H1 (cell line): ENCODE results near the gene FSTL4. TPM values are rescaled to one million over a fixed set of nuclear protein-coding genes. Genes with fewer than 3 reads are reported as not detected.

Experiments used
- CTCF ChIA-PET: fragments of 300-600 bp; sonication (Branson Sonifier 250); formaldehyde crosslinking; loops from one replicate; lab custom pipeline; 2021; ENCODE audit not compliant: partially characterized antibody; lab: Charles Lee
- POLR2A ChIA-PET: fragments of 300-600 bp; sonication (Branson Sonifier 250); formaldehyde crosslinking; loops from one replicate; lab custom pipeline; 2021; ENCODE audit warnings: inconsistent platforms; ENCODE audit not compliant: partially characterized antibody; lab: Charles Lee
- DNase-seq, 2 experiments: peaks; one replicate each; pipeline versions ENCODE4 v3.0.0 to v3.0.0-alpha.2; 2010 to 2022; ENCODE audit warnings: low spot score in 2 of 2, low read depth in 1 of 2, mixed read lengths in 1 of 2
- FAIRE-seq: peaks from 2 replicates; lab custom pipeline; 2011; peaks lifted over from hg19 to GRCh38; lab: Jason Lieb, UNC
- H2AFZ ChIP-seq: 2 replicates; pipeline ENCODE4 v1.8.1; 2012; ENCODE audit warnings: low read length, inconsistent platforms
- H2AK5ac ChIP-seq: 2 replicates; pipeline ENCODE4 v1.6.1; 2013; ENCODE audit warnings: low read depth, low read length
- H2BK120ac ChIP-seq: replicated peaks from 2 replicates; pipeline ENCODE3; 2013; ENCODE audit warnings: low read depth, low read length, inconsistent platforms
- H2BK12ac ChIP-seq: 2 replicates; pipeline ENCODE4 v1.6.1; 2013; ENCODE audit warnings: low read depth, low read length
- H2BK15ac ChIP-seq: 2 replicates; pipeline ENCODE4 v1.6.1; 2013; ENCODE audit warnings: low read length
- H2BK20ac ChIP-seq: 2 replicates; pipeline ENCODE4 v1.6.1; 2013; ENCODE audit warnings: low read length
- H2BK5ac ChIP-seq: 2 replicates; pipeline ENCODE4 v1.6.1; 2013; ENCODE audit warnings: low read depth, low read length
- H3K14ac ChIP-seq: 2 replicates; pipeline ENCODE4 v1.6.1; 2013; ENCODE audit warnings: inconsistent platforms; ENCODE audit not compliant: insufficient read length
- H3K18ac ChIP-seq: 2 replicates; pipeline ENCODE4 v1.6.1; 2013; ENCODE audit warnings: low read length; ENCODE audit errors: extremely low read depth
- H3K23ac ChIP-seq: 2 replicates; pipeline ENCODE4 v1.6.1; 2013; ENCODE audit warnings: inconsistent platforms; ENCODE audit not compliant: insufficient read length
- H3K23me2 ChIP-seq: 2 replicates; pipeline ENCODE4 v1.6.1; 2013; ENCODE audit warnings: low read depth, low read length
- H3K27ac ChIP-seq: 2 replicates; pipeline ENCODE4 v1.6.1; 2011; ENCODE audit warnings: low read depth, low read length, inconsistent platforms
- H3K27me3 ChIP-seq, 4 experiments: replicated peaks in 1 of 4; 1 replicate in 1 of 4; 2 replicates in 3 of 4; pipeline versions ENCODE4 v1.6.1 to v1.8.1; 2011 to 2013; ENCODE audit warnings: low read length in 3 of 4, mild to moderate bottlenecking in 3 of 4, inconsistent platforms in 2 of 4, mixed read lengths in 2 of 4, moderate library complexity in 1 of 4; ENCODE audit not compliant: control insufficient read depth in 3 of 4, insufficient read depth in 3 of 4; ENCODE audit errors: extremely low read depth in 1 of 4
- H3K36me3 ChIP-seq, 4 experiments: 2 replicates each; pipeline versions ENCODE4 v1.6.1 to v1.8.1; 2011 to 2013; ENCODE audit warnings: mild to moderate bottlenecking in 4 of 4, low read length in 3 of 4, moderate library complexity in 2 of 4, control low read depth in 1 of 4, inconsistent platforms in 1 of 4; ENCODE audit not compliant: insufficient read depth in 4 of 4, control insufficient read depth in 2 of 4
- H3K4ac ChIP-seq: replicated peaks from 2 replicates; pipeline ENCODE3; 2013; ENCODE audit warnings: low read length, low read depth, mixed read lengths, inconsistent platforms; ENCODE audit not compliant: insufficient read length
- H3K4me1 ChIP-seq, 4 experiments: replicated peaks in 1 of 4; 1 replicate in 1 of 4; 2 replicates in 3 of 4; pipeline versions ENCODE4 v1.6.1 to v1.8.1; 2011 to 2013; ENCODE audit warnings: low read length in 3 of 4, inconsistent platforms in 2 of 4, mixed read lengths in 1 of 4; ENCODE audit not compliant: insufficient read depth in 4 of 4, control insufficient read depth in 3 of 4
- H3K4me2 ChIP-seq, 2 experiments: 2 replicates each; pipeline versions ENCODE4 v1.6.1 to v1.8.1; 2011 to 2013; ENCODE audit warnings: low read depth in 2 of 2, low read length in 2 of 2, control low read depth in 1 of 2, inconsistent platforms in 1 of 2, mild to moderate bottlenecking in 1 of 2; ENCODE audit not compliant: insufficient read depth in 1 of 2
- H3K4me3 ChIP-seq, 4 experiments: fragments of 200-600, 300-600 bp in 1 of 4; sonication (generic), shearing (Covaris generic), sonication (Bioruptor Twin) in 1 of 4; 2 replicates each; pipeline versions ENCODE4 v1.5.1 to v1.8.1; 2011 to 2016; ENCODE audit warnings: low read length in 4 of 4, low read depth in 3 of 4, control low read depth in 2 of 4, inconsistent platforms in 2 of 4, mild to moderate bottlenecking in 2 of 4, mixed read lengths in 1 of 4, moderate library complexity in 1 of 4; ENCODE audit not compliant: insufficient read depth in 2 of 4; ENCODE audit errors: extremely low read depth in 1 of 4
- H3K56ac ChIP-seq: replicated peaks from 2 replicates; pipeline ENCODE3; 2013; ENCODE audit warnings: low read depth, mild to moderate bottlenecking, mixed read lengths, low read length, inconsistent platforms; ENCODE audit not compliant: insufficient read length
- H3K79me1 ChIP-seq: 2 replicates; pipeline ENCODE4 v1.6.1; 2013; ENCODE audit warnings: low read depth, low read length, control low read depth
- H3K79me2 ChIP-seq, 2 experiments: 2 replicates each; pipeline versions ENCODE4 v1.6.1 to v1.8.1; 2012 to 2013; ENCODE audit warnings: low read length in 2 of 2, mild to moderate bottlenecking in 2 of 2, inconsistent platforms in 1 of 2; ENCODE audit not compliant: insufficient read depth in 2 of 2, control insufficient read depth in 1 of 2
- H3K9ac ChIP-seq, 4 experiments: replicated peaks in 1 of 4; 1 replicate in 1 of 4; 2 replicates in 3 of 4; pipeline versions ENCODE4 v1.6.1 to v1.8.1; 2011 to 2013; ENCODE audit warnings: low read depth in 3 of 4, low read length in 3 of 4, control low read depth in 2 of 4, mild to moderate bottlenecking in 2 of 4, moderate library complexity in 2 of 4, inconsistent platforms in 1 of 4; ENCODE audit errors: extremely low read depth in 1 of 4
- H3K9me3 ChIP-seq, 2 experiments: 2 replicates each; pipeline versions ENCODE4 v1.6.1 to v1.8.1; 2012 to 2013; ENCODE audit warnings: mild to moderate bottlenecking in 2 of 2, moderate library complexity in 2 of 2, control low read depth in 1 of 2, inconsistent platforms in 1 of 2, low read depth in 1 of 2, low read length in 1 of 2, mixed read lengths in 1 of 2; ENCODE audit not compliant: insufficient read depth in 2 of 2
- H4K20me1 ChIP-seq, 2 experiments: replicated peaks in 1 of 2; 2 replicates each; pipeline versions ENCODE3 to v1.8.1; 2011 to 2013; ENCODE audit warnings: inconsistent platforms in 2 of 2, low read length in 2 of 2, mild to moderate bottlenecking in 1 of 2; ENCODE audit not compliant: insufficient read depth in 2 of 2, control insufficient read depth in 1 of 2
- H4K5ac ChIP-seq: 2 replicates; pipeline ENCODE4 v1.6.1; 2013; ENCODE audit warnings: low read length, low read depth, mixed read lengths, inconsistent platforms; ENCODE audit not compliant: insufficient read length
- H4K8ac ChIP-seq: 2 replicates; pipeline ENCODE4 v1.8.0; 2013; ENCODE audit warnings: mild to moderate bottlenecking, moderate library complexity, low read length, inconsistent platforms; ENCODE audit not compliant: insufficient read depth; ENCODE audit errors: extremely low read depth
- H4K91ac ChIP-seq: replicated peaks from 2 replicates; pipeline ENCODE3; 2013; ENCODE audit warnings: low read length, mixed read lengths, inconsistent platforms; ENCODE audit not compliant: insufficient read length
- GABPA ChIP-seq: IDR thresholded peaks from 2 replicates; pipeline ENCODE4 v1.6.1; 2011; ENCODE audit warnings: mild to moderate bottlenecking, low read length, moderate library complexity, borderline replicate concordance; ENCODE audit not compliant: insufficient read depth
- POU5F1 ChIP-seq: IDR thresholded peaks from 2 replicates; pipeline ENCODE4 v1.6.1; 2011; ENCODE audit warnings: low read depth, mild to moderate bottlenecking, low read length, moderate library complexity
- SP4 ChIP-seq: IDR thresholded peaks from 2 replicates; pipeline ENCODE4 v1.6.1; 2012; ENCODE audit warnings: low read length, inconsistent platforms
- WGBS, 2 experiments: shearing (Covaris generic) in 1 of 2; methylation state at CpG; one replicate each; pipeline versions ENCODE4 v1.1.6 to v1.1.7; 2013 to 2015; ENCODE audit warnings: low lambda C conversion rate in 2 of 2, mixed read lengths in 2 of 2, inconsistent platforms in 1 of 2, low coverage in 1 of 2, missing lambda C conversion rate in 1 of 2; ENCODE audit not compliant: insufficient replicate concordance in 2 of 2, insufficient coverage in 1 of 2, insufficient read length in 1 of 2; ENCODE audit errors: extremely low coverage in 1 of 2, missing lambda C conversion rate in 1 of 2; 5-methylcytosine and 5-hydroxymethylcytosine counted together
- polyA plus RNA-seq, 7 experiments: library from polyadenylated mRNA; depleted of rRNA in 3 of 7; stranded (reverse) in 5 of 7; unstranded in 2 of 7; fragments of >200 nt in 5 of 7; fragments of 200-250 nt in 2 of 7; gene quantifications; 1 replicate in 5 of 7; 2 replicates in 1 of 7; 4 replicates in 1 of 7; pipeline versions ENCODE4 v1.2.1 to v1.2.3, GENCODE V29; 2011 to 2013; ENCODE audit warnings: missing spikeins in 2 of 7, mixed read lengths in 2 of 7
- total RNA-seq: library from RNA; stranded (reverse); fragmentation: NEBNext Ultra II Directional; extraction: Animal tissue kit (Norgen Biotek cat#: 25700); gene quantifications from 2 replicates; pipeline ENCODE4 v1.2.1, GENCODE V29; 2021

Gene FSTL4
- total and polyA plus RNA-seq, 2 of the 8 experiments (the other 6 are each of a cell fraction or from before 2014, with no cell fraction given), result 3.1 to 4.1 TPM

DNA sequence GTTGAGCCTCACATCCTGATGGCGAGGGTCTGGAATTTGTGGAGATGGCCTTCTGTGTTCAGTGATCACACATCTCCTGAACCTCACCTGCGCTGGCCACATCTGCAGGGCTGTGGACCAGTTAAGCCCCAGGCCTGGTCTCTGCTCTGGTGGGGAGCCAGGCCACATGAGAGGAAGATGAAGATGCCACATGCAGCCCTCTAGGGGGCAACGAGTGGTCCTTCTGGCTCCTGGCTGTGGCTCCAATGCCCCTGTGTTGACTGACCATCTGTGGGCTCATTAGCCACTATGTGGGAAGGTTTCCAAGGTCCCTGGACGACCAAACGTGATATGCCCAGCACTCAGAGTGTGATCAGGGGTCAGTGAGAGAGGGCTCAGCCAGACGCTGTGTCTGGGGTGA lies 357.5 kb downstream of the FSTL4 start:
- H4K20me1 ChIP-seq, result no peaks in the 10 kb centered on the region
- no peak overlapping the region for H3K27ac ChIP-seq
- H3K27me3 ChIP-seq, result no peaks in the 10 kb centered on the region
- H3K9me3 ChIP-seq, result no peaks in the 10 kb centered on the region
- H3K56ac ChIP-seq, result no peak overlapping the region
- no peak overlapping the region for H3K18ac ChIP-seq
- H4K8ac ChIP-seq, result no peak overlapping the region
- H2BK5ac ChIP-seq, result no peak overlapping the region
- H2BK20ac ChIP-seq, result no peak overlapping the region
- H3K14ac ChIP-seq, result no peak overlapping the region
- H3K4me3 ChIP-seq, result no peak overlapping the region
- no peak overlapping the region for H2AFZ ChIP-seq
- H3K79me2 ChIP-seq, result no peaks in the 10 kb centered on the region
- H4K91ac ChIP-seq, result no peak overlapping the region
- no peak overlapping the region for H2AK5ac ChIP-seq
- H3K4ac ChIP-seq, result no peak overlapping the region
- H2BK15ac ChIP-seq, result no peak overlapping the region
- 82% methylated on average over 6 of the region's 6 CpGs; no CpG with 5 or more reads in 1 of the 2 experiments for WGBS, 2 experiments
- no peaks in the 10 kb centered on the region for H3K79me1 ChIP-seq
- no peak overlapping the region for H3K23ac ChIP-seq
- POLR2A ChIA-PET, result no interaction called here
- DNase-seq, result no peak
- no peak overlapping the region for H3K9ac ChIP-seq
- H3K36me3 ChIP-seq, result no peaks in the 10 kb centered on the region
- H2BK12ac ChIP-seq, result no peak overlapping the region; the same call in 1 of the 2 replicates
- CTCF ChIA-PET, result interaction anchor here (0.6 to 2.0 kb wide), 11 partner anchors 8 to 141 kb away, joined by 3 to 7 read pairs (median 3); no protein-coding TSS in a partner anchor
- no peak overlapping the region for H2BK120ac ChIP-seq
- H3K4me1 ChIP-seq, result peaks cover 0 to 4% (median 0%) of the 10 kb centered on the region in 4 experiments; a peak in 1 of 7 replicates
- no peak for FAIRE-seq
- no peak overlapping the region for H3K4me2 ChIP-seq
- H4K5ac ChIP-seq, result no peak overlapping the region
- H3K23me2 ChIP-seq, result no peaks in the 10 kb centered on the region; the same call in 1 of the 2 replicates
- TF ChIP-seq SP4 (no peak), POU5F1 (no peak), GABPA (no peak)
